K562 (cell line): ENCODE data around the gene NECTIN4. TPM values are rescaled to one million over a fixed set of nuclear protein-coding genes. Genes with fewer than 3 reads are reported as not detected.
A peak's percentile ranks its signal among the peaks of the same experiment; 100 is the strongest.

Experiments used
- ELF4 ChIP-seq: fragments of 450-650 bp; formaldehyde crosslinking; IDR thresholded peaks from 2 replicates; pipeline ENCODE4 v1.4.0; 2022; ENCODE audit warnings: missing genetic modification characterization
- FOSL1 ChIP-seq: fragments of 200-800 bp; sonication (Bioruptor generic); conservative IDR thresholded peaks from 2 replicates; pipeline ENCODE4 v1.6.1; 2016; ENCODE audit warnings: missing genetic modification characterization, missing compliant biosample characterization
- FOXJ3 ChIP-seq: sonication (generic); formaldehyde crosslinking; IDR thresholded peaks from 2 replicates; pipeline ENCODE4 v1.4.0; 2020; ENCODE audit warnings: mild to moderate bottlenecking, missing genetic modification reagents
- GABPB2 ChIP-seq: fragments of 250-450 bp; sonication (Bioruptor Pico); conservative IDR thresholded peaks from 2 replicates; pipeline ENCODE4 v1.5.1; 2021; ENCODE audit warnings: mild to moderate bottlenecking
- HNRNPH1 ChIP-seq: fragments of 200-400 bp; formaldehyde crosslinking; optimal IDR thresholded peaks from 2 replicates; pipeline ENCODE3; 2017; ENCODE audit warnings: low read depth, mild to moderate bottlenecking, low read length, moderate library complexity
- KDM2B ChIP-seq: fragments of 250-450 bp; sonication (Bioruptor Pico); IDR thresholded peaks from 2 replicates; pipeline ENCODE4 v1.8.0; 2021; ENCODE audit warnings: mild to moderate bottlenecking, moderate library complexity
- MAZ ChIP-seq, 2 experiments: fragments of 450-650 bp in 1 of 2; sonication (generic) in 1 of 2; formaldehyde crosslinking; IDR thresholded peaks in 1 of 2; conservative IDR thresholded peaks in 1 of 2; 2 replicates each; pipeline versions ENCODE4 v1.4.0 to v1.5.0; 2020; ENCODE audit warnings: mild to moderate bottlenecking in 1 of 2, missing genetic modification reagents in 1 of 2
- NR4A1 ChIP-seq, 2 experiments: fragments of 250-450 bp in 1 of 2; fragments of 450-650 bp in 1 of 2; sonication (Bioruptor Pico) in 1 of 2; IDR thresholded peaks; 2 replicates each; pipeline versions ENCODE4 v1.4.0 to v1.6.1; 2016 to 2020; ENCODE audit warnings: mild to moderate bottlenecking in 2 of 2, missing compliant biosample characterization in 1 of 2, missing genetic modification characterization in 1 of 2, moderate library complexity in 1 of 2
- PHF21A ChIP-seq: fragments of 450-650 bp; IDR thresholded peaks from 2 replicates; pipeline ENCODE4 v1.6.1; 2017; ENCODE audit warnings: low read depth, borderline replicate concordance
- POLR2G ChIP-seq: fragments of 200-400 bp; formaldehyde crosslinking; IDR thresholded peaks from 2 replicates; pipeline ENCODE4 v1.6.1; 2017; ENCODE audit warnings: low read depth, mild to moderate bottlenecking, antibody characterized with exemption, low read length, moderate library complexity
- RUNX1 ChIP-seq: sonication (generic); IDR thresholded peaks from 2 replicates; pipeline ENCODE4 v1.6.1; 2016; ENCODE audit warnings: antibody characterized with exemption, low read depth
- STAT5B ChIP-seq: fragments of 250-450 bp; sonication (Bioruptor Pico); IDR thresholded peaks from 2 replicates; pipeline ENCODE4 v1.8.0; 2021; ENCODE audit warnings: mild to moderate bottlenecking, inconsistent platforms
- ZFP30 ChIP-seq: fragments of 250-450 bp; sonication (Bioruptor Pico); IDR thresholded peaks from 2 replicates; pipeline ENCODE4 v1.8.0; 2022; ENCODE audit warnings: moderate library complexity, mild to moderate bottlenecking, inconsistent platforms, borderline replicate concordance
- ZNF133 ChIP-seq: fragments of 250-450 bp; sonication (Bioruptor Pico); IDR thresholded peaks from 2 replicates; pipeline ENCODE4 v1.4.0; 2020; ENCODE audit warnings: mild to moderate bottlenecking
- ZNF143 ChIP-seq: sonication (generic); formaldehyde crosslinking; IDR thresholded peaks from 2 replicates; pipeline ENCODE4 v1.9.0; 2022; ENCODE audit warnings: mild to moderate bottlenecking, missing genetic modification reagents
- ZNF717 ChIP-seq: fragments of 250-450 bp; sonication (Bioruptor Pico); IDR thresholded peaks from 2 replicates; pipeline ENCODE4 v1.5.0; 2021
- ZSCAN32 ChIP-seq: fragments of 450-650 bp; formaldehyde crosslinking; IDR thresholded peaks from 2 replicates; pipeline ENCODE4 v1.4.0; 2020; ENCODE audit warnings: mild to moderate bottlenecking, moderate library complexity
- polyA plus RNA-seq, 8 experiments: library from polyadenylated mRNA; depleted of rRNA in 4 of 8; stranded (reverse) in 5 of 8; unstranded in 3 of 8; fragments of >200 nt; fragmentation: Nextera tagmentation in 2 of 8; fragmentation: Illumina TruSeq in 1 of 8; extraction: Ambion mirVana in 2 of 8; extraction: Trizol in 1 of 8; gene quantifications; 2 replicates each; pipeline versions ENCODE4 v1.2.1 to v1.2.3, GENCODE V29; 2011 to 2014; ENCODE audit warnings: inconsistent platforms in 1 of 8, missing spikeins in 1 of 8
- total RNA-seq, 7 experiments: library from RNA; depleted of rRNA in 6 of 7; stranded (reverse); fragments of >200 nt in 6 of 7; fragmentation: Illumina TruSeq in 2 of 7; extraction: Trizol in 2 of 7; gene quantifications; 2 replicates each; pipeline versions ENCODE4 v1.2.1 to v1.2.3, GENCODE V29; 2011 to 2021; ENCODE audit warnings: low replicate concordance in 1 of 7
- TF ChIP-seq, protein P1 (sequence below): IDR thresholded peaks from 2 replicates; pipeline ENCODE4 v1.6.1; 2011; ENCODE audit warnings: borderline replicate concordance, low read depth, mild to moderate bottlenecking, moderate library complexity, low read length; ENCODE audit not compliant: insufficient read depth, poor library complexity, severe bottlenecking
- TF ChIP-seq, protein P2 (sequence below): fragments of 250-450 bp; sonication (Bioruptor Pico); IDR thresholded peaks from 2 replicates; pipeline ENCODE4 v1.9.0; 2021; ENCODE audit warnings: mild to moderate bottlenecking
- TF ChIP-seq, protein P3 (sequence below): sonication (generic); formaldehyde crosslinking; IDR thresholded peaks from 2 replicates; pipeline ENCODE4 v1.9.0; 2022; ENCODE audit warnings: mild to moderate bottlenecking, missing genetic modification reagents
- TF ChIP-seq, protein P4 (sequence below): fragments of 450-650 bp; IDR thresholded peaks from 2 replicates; pipeline ENCODE4 v1.6.1; 2017; ENCODE audit warnings: antibody characterized with exemption, mild to moderate bottlenecking

Gene NECTIN4
- total and polyA plus RNA-seq, 9 of the 15 experiments (the other 6 are each of a cell fraction or from before 2014, with no cell fraction given), result 0.01 to 0.09 TPM; not detected in 7

DNA sequence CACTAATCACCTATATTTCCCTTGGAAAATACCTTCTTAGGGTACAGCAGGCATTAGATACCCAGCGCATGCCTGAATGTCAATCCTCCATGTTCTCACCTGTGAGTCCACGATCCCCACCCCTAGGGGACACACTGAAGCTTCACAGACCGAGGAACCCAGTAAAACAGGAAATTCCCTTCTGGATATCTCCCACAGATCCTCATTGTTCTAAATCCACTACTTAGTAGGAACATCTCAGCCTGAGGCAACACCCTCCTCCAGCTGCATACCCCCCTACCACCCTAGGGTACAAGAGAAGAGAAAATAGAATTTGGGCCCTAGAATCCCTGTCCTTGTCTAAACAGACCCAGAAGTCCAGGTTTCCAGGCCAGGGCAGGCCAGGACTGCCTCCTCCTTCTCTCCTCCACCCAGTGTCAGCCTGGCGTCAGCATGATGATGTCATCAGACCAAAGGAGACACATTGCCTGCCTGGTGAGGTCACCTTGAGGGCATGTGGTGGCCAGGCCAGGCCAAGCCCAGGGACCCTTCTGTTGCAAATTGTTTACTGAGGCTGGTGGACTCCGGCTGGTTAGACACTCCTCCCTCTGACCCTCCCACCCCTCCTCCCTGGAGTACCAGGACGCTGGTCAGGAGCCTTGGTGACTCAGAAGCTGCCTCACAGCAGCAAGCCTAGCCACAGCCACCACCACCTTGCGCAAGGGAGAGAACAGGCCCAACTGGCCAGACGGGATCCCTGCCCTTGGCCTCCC lies 6.2 kb downstream of the NECTIN4 start (continued):
- TF ChIP-seq, protein P1, sequence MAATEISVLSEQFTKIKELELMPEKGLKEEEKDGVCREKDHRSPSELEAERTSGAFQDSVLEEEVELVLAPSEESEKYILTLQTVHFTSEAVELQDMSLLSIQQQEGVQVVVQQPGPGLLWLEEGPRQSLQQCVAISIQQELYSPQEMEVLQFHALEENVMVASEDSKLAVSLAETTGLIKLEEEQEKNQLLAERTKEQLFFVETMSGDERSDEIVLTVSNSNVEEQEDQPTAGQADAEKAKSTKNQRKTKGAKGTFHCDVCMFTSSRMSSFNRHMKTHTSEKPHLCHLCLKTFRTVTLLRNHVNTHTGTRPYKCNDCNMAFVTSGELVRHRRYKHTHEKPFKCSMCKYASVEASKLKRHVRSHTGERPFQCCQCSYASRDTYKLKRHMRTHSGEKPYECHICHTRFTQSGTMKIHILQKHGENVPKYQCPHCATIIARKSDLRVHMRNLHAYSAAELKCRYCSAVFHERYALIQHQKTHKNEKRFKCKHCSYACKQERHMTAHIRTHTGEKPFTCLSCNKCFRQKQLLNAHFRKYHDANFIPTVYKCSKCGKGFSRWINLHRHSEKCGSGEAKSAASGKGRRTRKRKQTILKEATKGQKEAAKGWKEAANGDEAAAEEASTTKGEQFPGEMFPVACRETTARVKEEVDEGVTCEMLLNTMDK, result no peak
- TF ChIP-seq ZSCAN32 (CRISPR knock-in tag) (no peak), GABPB2 (CRISPR knock-in tag) (no peak), STAT5B (no peak), POLR2G (peak; percentile 36; the same call in 1 of the 2 replicates), PHF21A (no peak), ZNF143 (CRISPR knock-in tag) (no peak), RUNX1 (no peak), NR4A1 (CRISPR knock-in tag; IDR thresholded peaks at IDR 0.05) (no peak), NR4A1 (tag; IDR thresholded peaks at IDR 0.05) (no peak), HNRNPH1 (no peak), FOXJ3 (no peak), MAZ (CRISPR knock-in tag; conservative IDR thresholded peaks at IDR 0.05 in 1 of 2, IDR thresholded peaks at IDR 0.05 in 1 of 2) (peak; percentile 38 to 46; a peak in 2 of 4 replicates), ZNF717 (CRISPR knock-in tag) (no peak), ELF4 (CRISPR knock-in tag) (no peak), FOSL1 (tag) (peak; percentile 95), KDM2B (CRISPR knock-in tag) (no peak), ZNF133 (no peak), ZFP30 (CRISPR knock-in tag) (no peak)
- TF ChIP-seq, protein P2, sequence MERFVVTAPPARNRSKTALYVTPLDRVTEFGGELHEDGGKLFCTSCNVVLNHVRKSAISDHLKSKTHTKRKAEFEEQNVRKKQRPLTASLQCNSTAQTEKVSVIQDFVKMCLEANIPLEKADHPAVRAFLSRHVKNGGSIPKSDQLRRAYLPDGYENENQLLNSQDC (CRISPR knock-in tag), result no peak
- TF ChIP-seq, protein P3, sequence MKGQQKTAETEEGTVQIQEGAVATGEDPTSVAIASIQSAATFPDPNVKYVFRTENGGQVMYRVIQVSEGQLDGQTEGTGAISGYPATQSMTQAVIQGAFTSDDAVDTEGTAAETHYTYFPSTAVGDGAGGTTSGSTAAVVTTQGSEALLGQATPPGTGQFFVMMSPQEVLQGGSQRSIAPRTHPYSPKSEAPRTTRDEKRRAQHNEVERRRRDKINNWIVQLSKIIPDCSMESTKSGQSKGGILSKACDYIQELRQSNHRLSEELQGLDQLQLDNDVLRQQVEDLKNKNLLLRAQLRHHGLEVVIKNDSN (CRISPR knock-in tag), result peak; percentile 35; the same call in 1 of the 2 replicates
- TF ChIP-seq, protein P4, sequence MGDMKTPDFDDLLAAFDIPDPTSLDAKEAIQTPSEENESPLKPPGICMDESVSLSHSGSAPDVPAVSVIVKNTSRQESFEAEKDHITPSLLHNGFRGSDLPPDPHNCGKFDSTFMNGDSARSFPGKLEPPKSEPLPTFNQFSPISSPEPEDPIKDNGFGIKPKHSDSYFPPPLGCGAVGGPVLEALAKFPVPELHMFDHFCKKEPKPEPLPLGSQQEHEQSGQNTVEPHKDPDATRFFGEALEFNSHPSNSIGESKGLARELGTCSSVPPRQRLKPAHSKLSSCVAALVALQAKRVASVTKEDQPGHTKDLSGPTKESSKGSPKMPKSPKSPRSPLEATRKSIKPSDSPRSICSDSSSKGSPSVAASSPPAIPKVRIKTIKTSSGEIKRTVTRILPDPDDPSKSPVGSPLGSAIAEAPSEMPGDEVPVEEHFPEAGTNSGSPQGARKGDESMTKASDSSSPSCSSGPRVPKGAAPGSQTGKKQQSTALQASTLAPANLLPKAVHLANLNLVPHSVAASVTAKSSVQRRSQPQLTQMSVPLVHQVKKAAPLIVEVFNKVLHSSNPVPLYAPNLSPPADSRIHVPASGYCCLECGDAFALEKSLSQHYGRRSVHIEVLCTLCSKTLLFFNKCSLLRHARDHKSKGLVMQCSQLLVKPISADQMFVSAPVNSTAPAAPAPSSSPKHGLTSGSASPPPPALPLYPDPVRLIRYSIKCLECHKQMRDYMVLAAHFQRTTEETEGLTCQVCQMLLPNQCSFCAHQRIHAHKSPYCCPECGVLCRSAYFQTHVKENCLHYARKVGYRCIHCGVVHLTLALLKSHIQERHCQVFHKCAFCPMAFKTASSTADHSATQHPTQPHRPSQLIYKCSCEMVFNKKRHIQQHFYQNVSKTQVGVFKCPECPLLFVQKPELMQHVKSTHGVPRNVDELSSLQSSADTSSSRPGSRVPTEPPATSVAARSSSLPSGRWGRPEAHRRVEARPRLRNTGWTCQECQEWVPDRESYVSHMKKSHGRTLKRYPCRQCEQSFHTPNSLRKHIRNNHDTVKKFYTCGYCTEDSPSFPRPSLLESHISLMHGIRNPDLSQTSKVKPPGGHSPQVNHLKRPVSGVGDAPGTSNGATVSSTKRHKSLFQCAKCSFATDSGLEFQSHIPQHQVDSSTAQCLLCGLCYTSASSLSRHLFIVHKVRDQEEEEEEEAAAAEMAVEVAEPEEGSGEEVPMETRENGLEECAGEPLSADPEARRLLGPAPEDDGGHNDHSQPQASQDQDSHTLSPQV, result 0 out of 2 replicates have a peak, but pooled peaks have one; percentile 36
